ENCODE results near the gene GRM1. TPM values are rescaled to one million over a fixed set of nuclear protein-coding genes. Genes with fewer than 3 reads are reported as not detected.

The GRM1 gene
- total RNA-seq, 1 donor from 2014 or later, result 22.3 TPM

DNA sequence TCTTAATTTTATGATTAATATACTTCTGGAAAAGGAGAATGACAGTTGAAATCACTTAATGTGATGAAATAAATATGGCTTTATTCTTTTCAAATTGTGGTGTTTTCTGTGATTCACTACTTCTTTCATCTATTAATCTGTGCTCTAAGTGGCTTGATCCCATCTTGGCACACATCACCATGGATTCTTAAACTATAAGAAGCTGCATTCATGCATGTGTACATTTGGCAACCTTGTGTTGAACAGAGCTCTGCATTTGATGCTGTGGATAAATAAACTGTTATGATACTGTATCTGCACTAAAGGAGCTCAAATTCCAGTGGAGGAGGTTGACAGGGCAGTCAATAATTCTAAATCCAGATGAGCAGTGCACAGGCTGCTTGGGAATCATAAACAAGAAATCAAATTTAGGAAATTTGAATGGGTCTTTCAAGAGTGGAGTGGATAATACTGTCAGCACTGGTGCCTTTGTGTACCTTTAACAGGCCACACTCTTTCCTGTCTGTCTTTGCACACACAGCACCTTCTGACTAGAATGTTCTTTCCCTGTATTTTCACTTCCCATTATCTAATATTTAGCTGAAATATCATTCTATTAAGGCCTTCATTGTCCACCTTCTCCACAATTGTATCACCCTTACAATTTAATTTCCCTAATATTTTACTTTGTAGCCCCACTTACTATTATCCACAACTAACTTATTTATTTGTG, 252.9 kb downstream of the GRM1 start:
- no peak for DNase-seq

DNA sequence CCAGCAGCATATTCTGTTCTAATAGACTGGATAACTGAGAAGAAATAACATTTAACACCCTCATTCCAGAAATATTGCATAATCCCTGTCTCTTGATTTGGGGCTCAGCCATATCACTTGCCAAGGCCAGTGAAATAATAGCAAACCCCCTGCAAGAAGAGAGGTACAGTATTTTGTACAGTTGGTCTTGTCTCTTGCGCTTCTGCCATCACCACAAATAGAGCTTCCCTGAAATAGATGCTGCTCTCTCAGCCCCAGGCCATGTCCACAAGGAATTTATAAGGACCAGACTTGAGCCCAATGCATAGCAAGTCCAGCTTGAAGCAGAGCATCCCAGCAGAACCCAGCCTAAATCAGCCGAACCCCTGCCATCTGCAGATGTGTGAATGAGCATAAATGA, 254.0 kb downstream of the GRM1 start:
- no peak for DNase-seq

DNA sequence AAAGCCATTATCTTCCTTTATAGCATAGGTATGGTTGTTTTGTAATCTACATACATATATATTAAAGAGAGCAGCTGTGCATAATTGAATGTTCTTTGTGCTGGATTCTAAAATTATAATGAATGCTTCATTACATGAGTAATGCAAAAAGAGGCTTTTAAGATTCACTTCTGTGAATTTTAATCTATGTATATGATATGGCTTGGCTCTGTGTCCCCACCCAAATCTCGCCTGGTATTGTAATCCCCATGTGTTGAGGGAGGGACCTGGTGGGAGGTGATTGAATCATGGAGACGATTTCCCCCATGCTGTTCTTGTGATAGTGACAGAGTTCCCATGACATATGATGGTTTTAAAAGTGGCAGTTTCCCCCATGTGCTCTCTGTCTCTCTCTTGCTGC, 255.4 kb downstream of the GRM1 start:
- DNase-seq, result no peak

DNA sequence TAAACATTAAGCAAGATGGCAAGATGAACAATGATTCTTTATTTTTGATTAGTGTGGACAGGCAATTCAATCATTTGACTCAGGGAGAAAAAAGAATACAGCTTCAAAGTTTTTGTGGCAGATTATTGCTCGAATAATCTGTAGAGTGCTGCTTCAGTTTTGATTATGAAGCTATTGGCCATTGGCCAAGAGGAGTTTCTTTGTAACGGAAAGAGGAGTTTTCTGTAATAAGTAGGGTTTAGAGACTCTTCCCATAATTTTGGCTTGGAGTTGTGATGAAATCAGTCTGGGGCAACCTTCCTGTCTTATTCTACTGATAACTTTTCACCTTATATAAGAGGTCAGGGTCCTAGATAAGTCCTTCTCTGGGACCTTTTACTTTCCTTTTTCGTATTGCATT, 258.1 kb downstream of the GRM1 start:
- no peak for DNase-seq

DNA sequence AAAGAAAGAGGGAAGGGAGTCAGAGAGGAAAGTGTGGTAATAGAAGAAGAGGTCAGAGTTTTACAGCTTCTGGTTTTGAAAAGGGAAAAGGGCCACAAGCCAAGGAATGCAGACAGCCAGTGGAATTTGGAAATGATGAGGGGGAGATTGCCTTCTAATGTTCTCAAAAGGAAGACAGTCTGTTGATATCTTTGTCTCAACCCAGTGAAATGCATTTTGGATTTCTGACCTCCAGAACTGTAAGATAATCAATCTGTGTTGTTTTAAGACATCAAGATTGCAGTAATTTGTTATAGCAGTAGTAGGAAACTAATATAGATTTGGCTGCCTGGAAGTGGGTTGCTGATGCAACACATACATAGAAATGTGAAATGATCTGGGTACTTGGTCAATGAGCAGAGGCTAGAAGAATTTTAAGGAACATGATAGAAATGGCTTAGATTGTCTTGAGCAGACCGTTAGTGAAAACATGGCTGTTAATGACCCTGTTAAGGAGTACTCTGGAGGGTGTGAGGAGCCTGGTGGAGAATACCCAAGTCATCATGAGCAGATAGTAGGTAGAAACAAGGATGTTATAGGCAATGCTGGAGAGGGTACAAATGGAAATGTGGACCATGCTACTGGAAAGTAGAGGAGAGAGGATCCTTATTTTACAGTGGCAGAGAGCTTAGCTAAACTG, 259.0 kb downstream of the GRM1 start:
- DNase-seq, result no peak

DNA sequence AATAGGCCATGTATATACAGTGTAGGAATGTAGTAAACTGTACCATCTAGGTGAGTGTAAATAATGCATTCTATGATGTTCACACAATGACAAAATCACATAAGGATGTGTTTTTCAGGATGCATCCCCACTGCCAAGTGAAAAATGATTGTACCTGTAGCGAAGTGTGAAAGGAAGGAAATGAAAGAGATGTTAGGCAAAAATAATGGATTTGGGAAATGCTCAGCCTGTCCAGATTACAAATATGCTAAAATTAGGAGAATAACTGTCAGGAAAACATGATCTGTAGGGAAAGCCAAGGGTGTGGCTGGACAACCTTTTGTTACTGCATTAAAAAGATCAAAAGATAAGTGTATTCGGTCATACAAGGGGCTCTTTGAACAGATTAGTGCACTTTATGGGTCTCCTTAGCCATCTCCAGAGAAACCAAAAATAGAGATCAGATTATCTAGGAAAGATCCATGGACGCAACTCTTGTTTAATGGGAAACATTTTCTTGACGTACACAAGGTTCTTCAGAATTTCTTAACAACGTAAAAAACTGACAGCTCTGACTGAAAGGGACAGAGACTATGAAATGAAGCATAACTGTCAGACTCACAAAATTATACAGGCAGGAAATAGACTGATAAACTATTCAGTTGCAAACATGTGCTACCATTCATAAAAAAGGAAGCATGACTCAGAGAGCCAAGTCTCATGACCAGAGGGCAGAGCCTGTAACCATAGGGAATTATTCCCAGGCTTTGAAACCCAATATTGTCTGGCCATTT, 261.1 kb downstream of the GRM1 start:
- DNase-seq, result no peak

DNA sequence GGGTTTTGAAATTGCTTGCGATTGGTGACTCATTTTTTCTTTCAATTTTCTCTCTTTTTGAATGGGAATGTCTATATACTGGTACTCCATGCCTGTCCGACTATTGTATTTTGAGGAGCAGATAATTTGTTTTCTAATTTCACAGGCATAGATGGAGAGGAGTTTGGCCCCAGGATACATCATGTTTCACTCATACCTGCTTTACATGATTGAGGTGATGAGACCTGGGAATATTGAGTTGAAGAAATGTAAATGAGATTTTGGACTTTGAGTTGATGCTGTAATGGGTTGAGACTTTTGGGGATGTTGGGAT, 261.7 kb downstream of the GRM1 start:
- no peak for DNase-seq

DNA sequence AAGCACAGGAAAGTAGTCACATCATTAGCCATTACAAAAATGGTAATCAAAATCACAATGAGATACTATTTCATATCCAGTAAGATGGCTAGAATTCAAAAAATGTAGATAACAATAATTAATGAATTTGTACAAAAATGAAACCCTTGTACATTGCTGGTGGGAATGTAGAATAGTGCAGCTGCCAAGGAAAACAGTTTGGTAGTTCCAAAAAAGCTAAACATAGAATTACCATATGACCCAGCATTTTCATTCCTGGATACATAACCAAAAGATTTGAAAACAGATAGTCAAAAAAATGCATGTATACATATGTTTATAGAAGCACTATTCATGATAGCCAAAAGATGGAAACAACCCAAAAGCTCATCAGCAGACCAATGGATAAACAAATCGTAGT, 263.6 kb downstream of the GRM1 start:
- no peak for DNase-seq

DNA sequence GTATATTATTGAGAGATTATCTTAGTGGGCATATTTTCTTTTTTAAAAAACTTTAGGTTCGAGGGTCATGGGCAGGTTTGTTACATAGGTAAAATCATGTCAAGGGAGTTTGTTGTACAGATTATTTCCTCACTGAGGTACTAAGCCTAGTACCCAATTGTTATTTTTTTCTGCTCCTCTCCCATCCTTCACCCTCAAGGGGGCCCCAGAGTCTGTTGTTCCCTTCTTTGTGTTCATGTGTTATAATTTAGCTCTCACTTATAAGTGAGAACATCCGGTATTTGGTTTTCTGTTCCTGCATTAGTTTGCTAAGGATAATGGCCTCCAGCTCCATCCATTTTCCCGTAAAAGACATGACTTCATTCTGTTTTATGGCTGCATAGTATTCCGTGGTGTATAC, 266.8 kb downstream of the GRM1 start:
- no peak for DNase-seq

DNA sequence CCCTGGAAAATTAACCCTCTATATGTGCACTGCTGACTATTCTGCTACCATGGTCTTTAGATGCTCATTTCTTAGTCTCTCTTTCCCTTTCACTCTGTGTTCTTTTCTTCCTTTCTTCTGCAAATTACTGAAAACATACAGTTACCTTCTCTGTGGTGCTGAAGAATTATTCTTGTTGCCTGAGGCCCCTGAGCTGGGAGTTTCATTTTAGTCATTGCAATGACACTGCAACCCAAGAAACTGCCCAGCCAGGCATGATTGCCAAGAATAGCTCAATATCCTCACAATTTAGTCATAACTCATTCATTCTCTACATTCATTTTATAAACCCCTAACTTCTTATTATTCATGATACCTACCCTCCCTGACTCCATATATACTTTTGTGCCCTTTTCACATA, 269.0 kb downstream of the GRM1 start:
- DNase-seq, result no peak

DNA sequence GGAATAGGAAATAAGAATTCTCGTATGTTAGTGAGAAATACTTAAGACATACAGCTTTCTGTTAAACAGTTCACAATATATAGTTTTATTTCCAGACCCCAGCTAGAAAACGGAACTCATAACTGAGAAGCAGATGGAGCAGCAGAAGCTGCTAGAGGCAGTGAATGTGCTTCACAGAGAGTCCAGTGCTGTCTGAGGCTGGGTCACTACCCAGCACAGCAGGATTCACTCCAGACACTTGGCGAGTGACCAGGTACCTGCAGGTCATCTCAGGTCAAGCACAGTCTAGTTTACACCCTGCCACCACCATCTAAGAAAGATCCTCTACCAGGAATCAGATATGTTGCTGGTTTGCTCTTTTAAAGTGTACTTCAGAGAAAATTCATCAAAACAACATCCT, 271.7 kb downstream of the GRM1 start:
- no peak for DNase-seq

DNA sequence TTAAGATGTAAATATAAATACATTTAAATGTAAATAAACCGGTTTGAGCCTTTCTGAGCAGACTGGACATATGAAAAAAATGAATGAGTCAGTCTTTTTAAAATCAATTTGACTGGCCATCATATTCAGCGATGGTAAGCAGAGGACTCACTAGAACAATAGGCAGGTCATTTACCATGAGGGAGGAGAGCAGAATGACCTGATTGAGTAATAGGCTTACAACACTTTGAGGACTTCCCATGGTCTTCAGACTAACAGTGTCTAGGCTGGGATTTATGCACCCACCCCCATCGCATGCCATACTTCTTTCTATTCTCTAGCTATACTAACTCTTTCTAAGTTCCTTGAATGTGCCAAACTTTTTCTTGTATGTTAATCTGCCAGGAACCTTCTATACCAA, 272.9 kb downstream of the GRM1 start:
- DNase-seq, result no peak

DNA sequence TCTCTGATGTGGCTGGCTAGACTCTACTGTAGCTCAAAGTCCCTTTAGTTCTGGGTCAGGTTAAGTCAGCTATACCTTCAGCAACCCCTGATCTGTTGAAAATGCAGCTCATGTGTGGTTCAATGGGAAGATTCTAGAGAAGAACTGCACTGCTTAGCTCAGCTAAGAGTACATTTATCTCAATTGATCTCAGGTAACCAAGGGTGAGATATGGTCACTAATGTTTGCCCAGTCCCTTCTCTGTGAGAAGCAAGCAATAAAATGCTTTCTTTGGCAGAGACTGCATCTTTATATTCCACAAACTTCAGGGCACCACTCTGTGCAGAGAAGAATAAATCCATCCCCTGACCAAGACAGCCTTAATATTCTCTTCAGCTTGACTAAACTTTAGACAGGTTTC, 274.1 kb downstream of the GRM1 start:
- DNase-seq, result no peak

DNA sequence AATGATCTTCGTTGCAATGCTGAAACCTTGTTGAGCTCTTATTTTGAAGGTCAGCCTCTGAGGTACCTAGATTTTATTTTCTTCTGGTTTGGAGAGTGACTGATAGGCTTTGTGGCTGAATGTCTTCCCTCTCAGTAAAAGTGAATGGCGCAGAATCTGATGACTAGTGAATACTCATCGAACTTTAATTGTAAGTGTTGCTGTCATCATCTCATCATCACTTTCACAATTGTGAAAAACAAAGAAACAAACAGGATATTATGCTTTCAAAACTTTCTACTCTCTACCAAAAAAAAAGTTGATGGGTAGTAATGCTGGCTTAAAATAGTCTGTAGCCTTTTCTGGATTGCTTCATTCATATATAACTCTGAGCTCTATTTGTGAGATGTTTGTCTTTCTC, 275.3 kb downstream of the GRM1 start:
- DNase-seq, result no peak

DNA sequence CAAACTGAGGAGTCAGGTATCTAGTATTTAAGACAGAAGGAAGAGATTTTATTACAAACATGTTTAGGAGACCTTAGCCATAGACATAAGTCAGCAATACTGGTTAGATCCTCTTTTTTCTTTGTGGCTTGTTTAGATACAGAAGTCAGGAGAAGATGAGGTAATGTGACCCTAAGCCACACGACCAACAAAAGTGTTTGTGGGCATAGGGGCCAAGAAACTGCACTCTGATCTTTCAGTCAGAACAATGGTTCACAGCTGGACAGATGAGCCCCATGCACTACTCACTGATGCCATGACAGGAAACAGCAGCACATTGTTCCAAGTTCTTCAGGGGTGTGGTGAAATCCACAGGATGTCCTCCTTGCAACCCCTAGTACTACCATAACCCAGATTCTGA, 276.2 kb downstream of the GRM1 start:
- DNase-seq, result no peak

DNA sequence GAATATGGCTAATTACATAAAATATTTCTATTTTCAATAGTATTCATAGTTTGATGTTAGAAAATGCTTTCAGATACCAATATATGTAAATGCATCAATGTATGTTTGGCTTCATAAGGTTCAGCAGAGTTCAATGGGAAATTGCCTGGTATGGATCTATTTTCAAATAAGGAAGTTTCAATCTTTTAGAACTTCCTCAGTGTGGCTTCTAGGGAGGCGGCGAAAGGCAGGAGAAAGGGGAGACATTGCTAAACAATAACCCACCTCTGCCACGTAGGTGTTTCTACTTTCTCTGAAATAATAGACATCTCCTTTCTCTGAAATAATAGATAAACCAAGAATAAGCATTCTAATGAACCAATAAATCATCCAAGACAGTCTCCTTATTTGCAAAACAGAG, 277.1 kb downstream of the GRM1 start:
- no peak for DNase-seq

DNA sequence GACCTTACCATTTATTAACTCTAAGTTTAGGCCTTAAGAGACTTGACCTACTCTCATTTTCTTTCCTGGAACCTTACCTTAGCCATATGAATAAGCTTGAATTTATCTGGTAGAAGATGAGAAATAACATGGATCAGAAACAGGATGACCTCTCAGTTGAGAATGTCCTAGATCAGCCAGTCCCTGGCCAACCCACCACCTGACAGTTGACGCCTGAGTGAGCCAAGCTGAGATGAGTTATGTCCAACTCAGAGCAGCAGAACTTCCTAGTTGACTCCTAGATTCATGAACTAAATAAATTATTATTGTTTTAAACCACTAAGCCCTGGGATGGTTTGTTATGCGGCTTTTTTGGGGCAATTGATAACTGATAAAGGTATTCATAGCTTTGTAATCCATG, 281.8 kb downstream of the GRM1 start:
- no peak for DNase-seq

DNA sequence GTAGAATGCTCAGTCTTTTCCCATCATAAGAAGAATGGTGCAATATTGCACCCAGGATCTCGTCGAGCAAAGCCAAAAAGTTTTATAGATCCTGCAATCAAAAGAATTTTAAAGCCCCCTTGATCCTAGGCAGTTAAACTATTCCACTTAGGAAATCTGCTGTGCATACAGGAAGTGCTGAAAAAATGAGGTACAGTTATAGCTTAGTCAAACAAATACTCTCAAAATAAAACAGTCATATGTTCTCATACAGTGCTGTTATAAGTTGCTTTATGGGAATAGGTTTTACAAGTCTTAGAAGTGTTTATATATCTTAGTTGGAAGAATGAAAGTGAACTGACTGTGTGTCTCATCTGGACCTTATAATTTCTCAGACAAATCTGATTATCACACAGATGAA, 282.2 kb downstream of the GRM1 start:
- no peak for DNase-seq

DNA sequence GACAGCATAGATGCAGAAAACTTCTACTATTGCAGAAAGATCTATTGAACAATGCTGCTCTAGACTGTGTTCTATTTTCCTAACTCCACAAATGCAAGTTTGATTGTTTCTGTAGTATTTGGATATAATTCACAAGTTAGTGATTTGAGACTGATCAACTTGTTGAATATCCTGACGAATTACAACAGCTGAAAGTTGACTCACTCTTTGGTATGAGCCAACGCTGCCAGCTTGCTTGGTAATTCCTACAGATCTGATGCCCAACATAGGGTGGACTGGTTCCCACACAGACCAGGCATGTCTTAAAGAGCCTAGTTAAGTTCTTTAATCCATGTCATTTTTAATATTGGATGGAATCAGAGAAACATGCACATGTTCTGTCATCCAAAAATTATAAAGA, 283.7 kb downstream of the GRM1 start:
- no peak for DNase-seq

DNA sequence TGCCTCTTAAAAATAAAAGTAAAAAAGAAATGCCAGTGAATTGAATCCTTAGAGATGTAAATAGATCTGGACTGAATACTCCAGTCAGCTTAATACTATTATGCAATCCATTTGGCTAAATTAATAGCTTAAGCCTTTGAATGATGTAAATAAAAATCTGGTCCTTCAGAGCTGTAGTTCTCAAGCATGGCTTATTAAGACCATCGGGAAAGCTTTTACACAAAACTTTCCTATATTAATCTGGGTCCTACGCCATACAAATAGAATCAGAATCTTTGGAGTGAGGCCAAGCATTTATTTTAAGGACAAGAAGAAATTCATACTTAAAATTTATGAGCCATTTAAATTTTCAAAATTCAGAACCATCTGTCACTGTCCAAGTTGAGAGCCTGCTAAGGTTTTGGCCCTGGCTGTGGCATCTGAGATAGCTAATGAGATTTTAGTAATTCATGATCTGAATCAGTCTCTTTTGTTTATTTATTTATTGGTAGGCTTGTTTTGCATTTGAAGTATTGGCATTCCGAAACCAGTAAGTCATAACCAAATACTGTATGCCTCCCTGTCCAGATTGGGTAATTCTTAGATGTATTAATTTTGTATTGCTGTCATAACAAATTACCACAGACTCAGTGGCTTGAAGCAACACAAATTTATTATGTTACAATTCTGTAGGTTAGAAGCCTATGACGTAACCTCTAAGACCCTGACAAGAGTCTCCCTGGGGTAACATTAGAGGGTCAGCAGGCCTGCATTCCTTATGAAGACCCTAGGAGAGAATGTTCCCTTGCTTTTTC, 286.7 kb downstream of the GRM1 start:
- DNase-seq, result no peak

DNA sequence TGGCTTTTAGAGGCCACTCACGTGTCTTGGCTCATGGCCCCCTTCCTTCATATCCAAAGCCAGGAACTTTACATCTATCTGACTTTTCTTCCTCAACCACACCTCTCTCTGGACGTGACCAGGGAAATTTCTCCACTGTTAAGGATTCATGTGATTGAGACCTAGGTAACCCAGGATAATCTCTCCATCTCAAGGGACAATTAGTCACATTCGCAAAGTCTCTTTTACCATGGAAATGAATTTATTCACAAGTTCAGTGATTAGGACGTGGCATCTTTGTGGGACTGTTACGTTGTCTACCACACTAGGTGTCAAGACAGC, 287.3 kb downstream of the GRM1 start:
- no peak for DNase-seq

DNA sequence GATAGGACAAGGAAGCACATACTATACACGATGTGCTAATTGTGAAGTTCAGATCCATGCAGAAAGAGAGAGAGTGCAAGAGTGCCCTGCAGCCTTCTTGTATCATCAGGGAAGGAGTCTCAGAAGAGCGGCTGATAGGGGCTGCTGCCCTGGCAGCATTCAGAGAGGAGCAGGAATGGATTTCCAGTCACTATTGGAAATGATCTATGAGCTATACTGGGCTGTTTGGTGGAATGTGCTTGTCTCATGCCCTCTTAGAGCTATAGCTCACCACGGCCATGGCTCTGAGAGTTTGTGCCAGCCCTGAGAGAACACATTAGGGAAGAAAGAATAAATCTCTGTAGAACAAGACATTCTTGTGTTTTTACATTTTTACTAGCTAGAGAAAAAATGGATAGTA, 302.2 kb downstream of the GRM1 start:
- DNase-seq, result no peak

DNA sequence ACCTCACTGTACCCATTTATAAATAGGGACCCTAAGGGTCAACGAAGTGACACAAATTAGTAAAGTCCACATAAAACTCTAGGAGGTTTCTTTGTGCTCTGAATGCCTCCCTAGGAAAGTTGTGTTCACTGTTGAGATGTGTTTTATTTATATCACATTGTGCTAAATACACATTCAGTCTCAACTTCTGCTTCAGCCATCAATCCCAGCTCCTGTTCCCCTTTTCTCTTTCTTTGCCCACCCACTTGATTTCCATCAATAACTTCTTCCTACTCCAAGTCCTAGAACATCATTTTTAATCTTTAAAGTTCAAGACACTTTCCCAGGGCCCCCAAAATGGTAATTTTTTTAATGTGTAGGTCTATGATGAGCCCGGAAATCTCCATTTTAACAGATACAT, 306.5 kb downstream of the GRM1 start:
- no peak for DNase-seq

All from occipital lobe (tissue), 2 donors.